GM20000 (cell line): Measurements from ENCODE around the gene SYNE2.

ENCODE experiments used
- DNase-seq: peaks from one replicate; pipeline ENCODE4 v3.0.0; 2012; ENCODE audit warnings: low spot score
- CTCF ChIP-seq: IDR thresholded peaks from 2 replicates; pipeline ENCODE4 v1.5.1; 2012; ENCODE audit warnings: mild to moderate bottlenecking, control low read depth; ENCODE audit errors: extremely low read depth, missing control alignments

The SYNE2 gene

GRCh38 chr14:64248689-64249088, 395.9 kb downstream of the SYNE2 start:
- TF ChIP-seq CTCF: no peak

GRCh38 chr14:64249363-64249762, 396.6 kb downstream of the SYNE2 start:
- no peak for TF ChIP-seq CTCF
- DNase-seq: no peak

More at GRCh38 chr14:64248689-64249088, 395.9 kb downstream of the SYNE2 start:
- DNase-seq: no peak

- no peak for TF ChIP-seq CTCF
- DNase-seq: no peak
Observed at GRCh38 chr14:64253672-64254071, 400.9 kb downstream of the SYNE2 start.

- no peak for TF ChIP-seq CTCF
- no peak for DNase-seq
Observed at GRCh38 chr14:64255756-64256155, 403.0 kb downstream of the SYNE2 start.

- DNase-seq: no peak
- no peak for TF ChIP-seq CTCF
Observed at GRCh38 chr14:64260418-64260817, 407.6 kb downstream of the SYNE2 start.

- no peak for TF ChIP-seq CTCF
- DNase-seq: no peak
Observed at GRCh38 chr14:64265222-64265621, 412.4 kb downstream of the SYNE2 start.

- TF ChIP-seq CTCF: no peak
- no peak for DNase-seq
Observed at GRCh38 chr14:64266239-64266638, 413.4 kb downstream of the SYNE2 start.
